ENCODE data around the gene PRICKLE3. TPM values are rescaled to one million over a fixed set of nuclear protein-coding genes. Genes with fewer than 3 reads are reported as not detected.

Gene PRICKLE3
- polyA plus RNA-seq, 3 donors, result 4.4 to 22.3 (median 5.4) TPM

DNA sequence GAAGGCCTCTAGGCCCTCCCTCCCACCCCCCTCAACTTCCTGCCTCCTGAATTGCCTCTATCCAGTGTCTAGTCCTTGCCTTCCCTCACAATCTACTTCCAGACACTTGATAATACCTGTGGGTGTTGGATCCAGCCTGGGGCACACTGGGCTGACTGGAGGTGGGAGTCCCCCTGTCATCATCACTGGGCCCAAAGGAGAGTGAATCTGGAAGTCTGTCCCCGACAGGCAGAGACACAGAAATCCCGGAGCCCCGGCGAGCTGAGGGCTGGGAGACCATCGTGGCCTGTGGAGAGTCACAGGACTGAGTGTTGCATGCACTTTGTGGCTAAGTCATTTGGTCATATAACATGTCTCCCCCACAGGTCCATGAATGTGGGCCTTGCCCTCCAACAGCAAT is 22.2 kb upstream of the PRICKLE3 start:
- no peaks in the 10 kb centered on the region for H3K79me2 ChIP-seq (ENCODE audit: insufficient read depth, low read length)
- peaks cover 2 to 6% (median 2%) of the 10 kb centered on the region in 3 donors for H3K27me3 Mint-ChIP-seq (ENCODE audit: low read depth in 3 of 3)
- H4K20me1 ChIP-seq (ENCODE audit: insufficient read depth, low read length), result no peaks in the 10 kb centered on the region
- no peaks in the 10 kb centered on the region for H3K9me3 ChIP-seq (replicated peaks in 1 of 2; ENCODE audit: control insufficient read depth in 1 of 2, insufficient read depth in 1 of 2, low read length in 2 of 2)
- TF ChIP-seq, protein P1, sequence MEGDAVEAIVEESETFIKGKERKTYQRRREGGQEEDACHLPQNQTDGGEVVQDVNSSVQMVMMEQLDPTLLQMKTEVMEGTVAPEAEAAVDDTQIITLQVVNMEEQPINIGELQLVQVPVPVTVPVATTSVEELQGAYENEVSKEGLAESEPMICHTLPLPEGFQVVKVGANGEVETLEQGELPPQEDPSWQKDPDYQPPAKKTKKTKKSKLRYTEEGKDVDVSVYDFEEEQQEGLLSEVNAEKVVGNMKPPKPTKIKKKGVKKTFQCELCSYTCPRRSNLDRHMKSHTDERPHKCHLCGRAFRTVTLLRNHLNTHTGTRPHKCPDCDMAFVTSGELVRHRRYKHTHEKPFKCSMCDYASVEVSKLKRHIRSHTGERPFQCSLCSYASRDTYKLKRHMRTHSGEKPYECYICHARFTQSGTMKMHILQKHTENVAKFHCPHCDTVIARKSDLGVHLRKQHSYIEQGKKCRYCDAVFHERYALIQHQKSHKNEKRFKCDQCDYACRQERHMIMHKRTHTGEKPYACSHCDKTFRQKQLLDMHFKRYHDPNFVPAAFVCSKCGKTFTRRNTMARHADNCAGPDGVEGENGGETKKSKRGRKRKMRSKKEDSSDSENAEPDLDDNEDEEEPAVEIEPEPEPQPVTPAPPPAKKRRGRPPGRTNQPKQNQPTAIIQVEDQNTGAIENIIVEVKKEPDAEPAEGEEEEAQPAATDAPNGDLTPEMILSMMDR (IDR thresholded peaks at IDR 0.05), result no peak
- peaks cover 0 to 4% (median 1%) of the 10 kb centered on the region in 7 donors for H3K9me3 Mint-ChIP-seq
- no peak overlapping the region for H3K27ac Mint-ChIP-seq
- intact Hi-C loops (cut with micrococcal nuclease), result no loop called here
- no peak overlapping the region for H2AFZ ChIP-seq (ENCODE audit: insufficient read depth, low read depth, low read length, poor library complexity, severe bottlenecking)
- no peak overlapping the region for H3K4me2 ChIP-seq (replicated peaks; ENCODE audit: extremely low read depth, low read length, poor library complexity, severe bottlenecking)
- no peak overlapping the region for H3K27ac ChIP-seq (ENCODE audit: low read depth in 1 of 2, low read length in 2 of 2)
- H3K4me3 ChIP-seq (replicated peaks in 1 of 3; ENCODE audit: low read depth in 2 of 3, low read length in 3 of 3), result no peak overlapping the region
- H3K9ac ChIP-seq (ENCODE audit: insufficient read depth, low read length, poor library complexity, severe bottlenecking), result no peak overlapping the region
- H3K4me1 Mint-ChIP-seq, result peaks cover 3% of the 10 kb centered on the region
- H3K36me3 Mint-ChIP-seq, result no peaks in the 10 kb centered on the region
- H3K4me1 ChIP-seq (ENCODE audit: control insufficient read depth in 1 of 2, insufficient read depth in 2 of 2, low read length in 2 of 2), result no peaks in the 10 kb centered on the region
- WGBS (ENCODE audit: insufficient coverage), result no CpG with 5 or more reads among the region's 5 CpGs
- no peak overlapping the region for H3K4me3 Mint-ChIP-seq
- no peaks in the 10 kb centered on the region for H3K36me3 ChIP-seq (replicated peaks in 1 of 2; ENCODE audit: control insufficient read depth in 1 of 2, insufficient read depth in 2 of 2, low read length in 2 of 2)
- no peak for DNase-seq
- H3K27me3 ChIP-seq (ENCODE audit: control insufficient read depth in 2 of 2, insufficient read depth in 2 of 2, low read length in 2 of 2), result no peaks in the 10 kb centered on the region

DNA sequence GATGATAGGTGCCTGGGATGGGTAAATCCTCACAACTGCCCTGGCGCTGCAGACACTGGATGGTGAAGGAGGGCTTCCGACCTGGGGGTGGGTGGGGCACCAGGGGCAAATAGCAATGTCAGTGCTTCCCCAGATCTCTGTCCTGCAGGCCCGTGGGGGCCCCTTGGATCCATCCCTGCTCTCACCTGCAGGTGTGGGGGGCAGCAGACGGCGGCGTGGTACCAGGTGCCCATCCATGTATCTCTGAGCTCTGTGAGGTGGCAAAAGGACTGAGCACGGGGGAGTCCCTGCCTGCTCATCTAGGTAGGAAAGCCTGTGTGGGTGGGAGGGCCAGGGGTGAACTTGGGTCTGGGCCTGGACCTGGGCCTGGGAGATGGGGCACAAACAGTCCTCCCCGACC is 20.4 kb upstream of the PRICKLE3 start:
- Histone ChIP-seq H3K27ac (ENCODE audit: low read depth in 1 of 2, low read length in 2 of 2) (no peak overlapping the region), H2AFZ (ENCODE audit: insufficient read depth, low read depth, low read length, poor library complexity, severe bottlenecking) (no peak overlapping the region), H3K36me3 (replicated peaks in 1 of 2; ENCODE audit: control insufficient read depth in 1 of 2, insufficient read depth in 2 of 2, low read length in 2 of 2) (no peaks in the 10 kb centered on the region), H4K20me1 (ENCODE audit: insufficient read depth, low read length) (no peaks in the 10 kb centered on the region), H3K4me3 (replicated peaks in 1 of 3; ENCODE audit: low read depth in 2 of 3, low read length in 3 of 3) (no peak overlapping the region), H3K27me3 (ENCODE audit: control insufficient read depth in 2 of 2, insufficient read depth in 2 of 2, low read length in 2 of 2) (no peaks in the 10 kb centered on the region), H3K4me2 (replicated peaks; ENCODE audit: extremely low read depth, low read length, poor library complexity, severe bottlenecking) (no peak overlapping the region), H3K9me3 (replicated peaks in 1 of 2; ENCODE audit: control insufficient read depth in 1 of 2, insufficient read depth in 1 of 2, low read length in 2 of 2) (no peaks in the 10 kb centered on the region), H3K4me1 (ENCODE audit: control insufficient read depth in 1 of 2, insufficient read depth in 2 of 2, low read length in 2 of 2) (no peaks in the 10 kb centered on the region), H3K79me2 (ENCODE audit: insufficient read depth, low read length) (no peaks in the 10 kb centered on the region), H3K9ac (ENCODE audit: insufficient read depth, low read length, poor library complexity, severe bottlenecking) (no peak overlapping the region)
- H3K27me3 Mint-ChIP-seq (ENCODE audit: low read depth in 3 of 3), result peaks cover 0 to 6% (median 2%) of the 10 kb centered on the region in 3 donors
- peaks cover 3% of the 10 kb centered on the region for H3K4me1 Mint-ChIP-seq
- intact Hi-C loops (cut with micrococcal nuclease), result no loop called here
- H3K4me3 Mint-ChIP-seq, result no peak overlapping the region
- peaks cover 0 to 3% (median 0%) of the 10 kb centered on the region in 7 donors for H3K9me3 Mint-ChIP-seq
- no peak for DNase-seq
- H3K36me3 Mint-ChIP-seq, result no peaks in the 10 kb centered on the region
- WGBS (ENCODE audit: insufficient coverage), result no CpG with 5 or more reads among the region's 8 CpGs
- TF ChIP-seq, protein P1 (IDR thresholded peaks at IDR 0.05), result no peak
- no peak overlapping the region for H3K27ac Mint-ChIP-seq
